Measurements from ENCODE around the gene HELZ.

HELZ gene

DNA sequence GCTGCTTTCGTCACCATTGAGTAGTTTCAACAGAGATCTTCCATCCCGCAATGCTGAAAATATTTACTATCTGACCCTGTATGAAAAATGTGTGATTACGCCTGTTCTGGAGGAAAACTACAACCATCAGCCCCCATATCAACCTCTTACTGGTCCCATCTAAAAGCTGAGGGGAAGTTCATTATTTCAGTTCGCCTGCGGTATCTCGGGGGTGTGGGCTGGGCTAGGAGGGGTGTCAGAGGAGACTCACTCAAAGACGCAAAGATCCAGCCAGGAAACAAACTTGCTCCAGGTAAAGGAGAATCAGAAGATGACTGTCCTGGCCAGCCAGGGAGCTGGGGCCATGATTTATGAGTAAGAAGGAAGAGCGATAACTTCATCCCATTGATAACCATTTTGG, 187.0 kb downstream of the HELZ start:
- in situ Hi-C loops (cut with HindIII; ENCODE audit: low sequenced_read_pairs) = no loop called here

DNA sequence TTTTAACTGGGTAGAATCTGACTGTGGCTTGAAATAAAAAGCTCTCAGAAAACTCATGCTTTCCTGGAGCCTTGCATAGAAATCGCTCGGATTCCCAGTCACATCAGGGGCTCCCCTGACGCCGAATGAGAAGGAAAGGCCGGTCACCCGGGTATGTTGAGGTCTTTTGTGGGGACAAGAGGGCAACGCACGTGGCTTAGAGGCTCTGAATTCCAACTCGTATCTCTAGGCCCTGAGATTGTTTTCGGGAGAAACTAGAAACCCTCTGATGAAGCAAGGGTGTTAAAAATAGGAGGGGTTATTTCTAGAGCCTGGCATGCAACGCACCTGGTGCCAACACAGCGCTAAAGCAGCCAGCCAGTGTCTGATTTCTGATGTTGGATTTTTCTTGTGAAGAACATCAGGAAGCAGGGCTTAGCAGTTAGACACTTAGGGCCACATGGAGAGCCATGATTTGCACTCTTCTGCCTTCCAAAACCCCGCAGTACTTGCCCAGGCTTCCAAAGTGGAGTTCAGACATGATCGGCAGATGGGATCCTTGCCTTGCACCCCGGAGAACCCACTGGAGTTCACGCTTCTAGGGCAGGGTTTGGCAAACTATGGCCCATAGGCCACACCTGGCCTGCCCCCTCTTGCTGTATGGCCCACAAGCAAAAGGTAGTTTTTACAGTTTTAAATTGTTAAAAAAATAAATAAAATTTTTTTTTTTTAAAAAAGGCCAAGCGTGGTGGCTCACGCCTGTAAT, 188.1 kb downstream of the HELZ start:
- in situ Hi-C loops (cut with HindIII; ENCODE audit: low sequenced_read_pairs) = no loop called here

DNA sequence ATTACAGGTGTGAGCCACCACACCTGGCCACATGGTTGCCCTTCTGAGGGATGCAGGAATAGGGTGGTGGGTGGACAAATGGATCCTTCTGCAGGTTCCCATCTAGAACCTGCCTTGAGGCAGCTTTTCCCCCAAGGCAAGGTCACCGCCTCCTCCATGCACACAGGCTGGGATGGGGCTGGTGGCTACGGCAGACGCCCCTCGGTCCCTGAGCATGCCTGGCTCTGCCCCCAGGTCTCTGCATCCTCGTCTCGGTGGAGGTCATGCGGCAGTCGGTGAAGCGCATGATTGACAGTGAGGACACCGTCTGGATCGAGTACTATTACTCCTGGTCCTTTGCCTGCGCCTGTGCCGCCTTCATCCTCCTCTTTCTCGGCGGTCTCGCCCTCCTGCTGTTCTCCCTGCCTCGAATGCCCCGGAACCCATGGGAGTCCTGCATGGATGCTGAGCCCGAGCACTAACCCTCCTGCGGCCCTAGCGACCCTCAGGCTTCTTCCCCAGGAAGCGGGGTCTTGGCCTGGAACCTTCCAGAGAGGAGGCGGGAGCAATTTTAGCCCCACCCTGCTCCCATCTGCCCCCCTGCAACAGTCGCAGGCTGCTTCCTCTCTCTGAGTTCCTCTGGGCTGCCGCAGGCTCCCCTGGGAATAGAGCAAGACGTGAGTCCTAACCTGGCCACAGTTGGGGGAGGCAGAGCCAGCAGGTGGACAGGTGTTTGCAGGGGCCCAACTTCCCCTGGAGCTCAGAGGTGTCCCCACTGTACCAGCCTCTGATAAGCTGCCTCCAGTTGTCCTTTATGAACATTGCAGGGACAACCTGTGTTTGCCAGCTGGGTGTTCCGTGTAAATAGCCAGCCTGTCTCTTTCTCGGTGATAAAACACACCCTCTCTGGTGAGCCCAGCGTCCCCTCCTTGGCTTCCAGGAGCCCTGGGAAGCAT, 188.9 kb downstream of the HELZ start:
- in situ Hi-C loops (cut with HindIII; ENCODE audit: low sequenced_read_pairs) = no loop called here

DNA sequence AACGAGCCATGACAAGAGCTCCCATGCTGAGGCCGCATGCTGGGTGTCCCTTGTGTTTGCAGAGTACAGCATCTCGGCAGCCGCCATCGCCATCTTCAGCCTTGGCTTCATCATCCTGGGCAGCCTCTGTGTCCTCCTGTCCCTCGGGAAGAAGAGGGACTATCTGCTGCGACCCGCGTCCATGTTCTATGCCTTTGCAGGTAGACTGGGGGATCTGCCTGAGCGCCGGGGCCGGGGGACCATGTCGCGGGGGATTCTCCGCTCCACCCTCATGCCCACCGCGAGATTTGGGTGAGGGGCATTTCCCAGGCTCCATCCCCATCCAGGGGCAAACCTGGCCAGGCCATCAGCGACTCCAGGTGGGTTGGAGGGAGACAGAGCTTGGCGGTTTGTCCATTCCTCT, 190.0 kb downstream of the HELZ start:
- in situ Hi-C loops (cut with HindIII; ENCODE audit: low sequenced_read_pairs) = no loop called here

DNA sequence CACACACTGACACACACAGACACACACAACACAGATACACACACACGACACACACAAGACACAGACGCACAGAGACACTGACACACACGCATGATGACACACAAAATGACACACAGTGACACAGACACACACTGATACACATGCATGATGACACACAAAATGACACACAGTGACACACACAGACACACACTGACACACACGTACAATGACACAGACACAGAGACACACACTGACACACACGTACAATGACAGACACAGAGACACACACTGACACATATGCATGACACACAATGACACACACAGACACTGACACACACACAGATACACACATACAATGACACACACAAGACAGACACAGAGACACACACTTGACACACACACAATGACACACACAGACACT, 190.4 kb downstream of the HELZ start:
- in situ Hi-C loops (cut with HindIII; ENCODE audit: low sequenced_read_pairs) = no loop called here

DNA sequence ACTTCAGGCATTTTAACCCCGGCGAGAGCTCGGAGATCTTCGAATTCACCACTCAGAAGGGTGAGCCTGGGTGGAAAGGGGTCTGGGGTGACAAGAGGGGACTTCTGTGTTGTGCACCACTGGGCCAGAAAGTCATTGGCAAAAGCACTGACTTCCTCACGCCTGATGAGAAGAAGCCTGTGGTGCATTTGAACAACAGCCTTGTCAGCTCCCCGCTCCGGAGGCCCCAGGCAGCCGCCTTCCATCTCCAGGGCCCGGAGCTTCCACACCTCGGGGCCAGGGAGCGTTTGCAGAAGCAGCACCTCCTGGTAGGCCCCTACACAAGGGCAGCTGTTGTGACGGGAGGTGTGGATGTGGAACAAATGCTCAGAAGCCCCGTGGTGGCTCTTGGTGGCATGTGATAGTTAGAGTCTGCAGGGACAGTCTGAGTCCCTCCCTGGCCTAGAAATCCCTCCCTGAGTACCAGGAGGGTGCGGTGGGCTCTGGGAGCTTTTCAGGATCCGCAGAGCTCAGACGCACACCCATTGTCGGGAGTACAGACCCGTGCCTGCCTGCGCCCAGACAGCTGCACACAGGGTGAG, 190.9 kb downstream of the HELZ start:
- in situ Hi-C loops (cut with HindIII; ENCODE audit: low sequenced_read_pairs) = no loop called here

DNA sequence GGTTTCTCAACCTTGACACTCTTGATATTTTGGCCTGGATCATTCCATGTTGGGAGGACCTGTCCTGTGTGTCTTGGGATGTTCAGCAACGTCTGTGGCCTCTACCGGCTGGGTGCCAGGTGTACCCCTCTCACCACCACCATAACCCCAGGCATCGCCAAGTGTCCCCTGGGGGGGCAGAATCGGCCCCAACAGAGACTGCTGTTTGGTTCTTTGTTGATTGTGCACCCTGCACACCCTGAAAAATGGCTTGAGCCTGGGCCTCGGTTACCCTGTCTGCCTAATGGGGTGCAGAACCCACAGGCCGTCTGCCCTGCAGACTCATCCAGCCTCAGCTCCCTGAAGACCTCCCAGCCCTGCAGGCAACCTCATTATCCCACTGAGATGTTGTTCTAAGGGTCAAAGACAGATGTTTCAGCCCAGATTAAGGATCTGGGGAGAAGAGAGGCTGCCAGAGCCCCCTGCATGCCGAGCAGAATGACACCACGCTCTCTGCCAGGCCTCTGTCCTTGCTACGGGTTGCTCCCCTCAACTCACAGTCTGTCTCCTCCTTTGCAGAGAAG, 191.5 kb downstream of the HELZ start:
- in situ Hi-C loops (cut with HindIII; ENCODE audit: low sequenced_read_pairs) = no loop called here

DNA sequence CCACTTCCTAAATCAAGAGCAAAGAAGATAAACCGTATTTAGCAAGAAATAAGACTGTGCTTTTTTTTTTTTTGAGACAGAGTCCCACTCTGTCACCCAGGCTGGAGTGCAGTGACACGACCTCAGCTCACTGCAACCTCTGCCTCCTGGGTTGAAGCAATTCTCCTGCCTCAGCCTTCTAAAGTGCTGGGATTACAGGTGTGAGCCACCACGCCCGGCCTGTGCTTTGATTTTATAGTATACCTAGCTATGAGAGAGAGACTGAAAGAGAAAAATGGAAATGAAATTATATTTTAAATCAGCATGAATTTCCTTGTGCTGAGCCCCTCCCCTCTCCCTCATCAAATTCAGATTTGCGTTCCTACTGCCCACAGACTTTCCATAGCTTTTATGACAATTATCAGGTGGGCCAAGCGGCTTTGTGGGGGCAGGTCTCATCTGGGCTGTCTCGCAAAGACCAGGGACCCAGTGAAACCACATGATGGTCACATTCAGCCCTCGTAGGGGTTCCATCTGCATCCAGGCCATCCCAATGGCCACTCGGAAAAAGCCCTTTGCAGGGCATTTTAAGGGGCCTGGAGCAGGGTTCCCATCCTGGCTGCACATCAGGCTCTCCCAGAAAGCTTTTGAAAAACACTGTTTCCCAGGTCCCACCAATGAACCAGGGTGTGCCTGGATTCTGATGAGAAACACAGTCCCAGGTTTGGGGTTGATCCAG, 192.1 kb downstream of the HELZ start:
- in situ Hi-C loops (cut with HindIII; ENCODE audit: low sequenced_read_pairs) = no loop called here

DNA sequence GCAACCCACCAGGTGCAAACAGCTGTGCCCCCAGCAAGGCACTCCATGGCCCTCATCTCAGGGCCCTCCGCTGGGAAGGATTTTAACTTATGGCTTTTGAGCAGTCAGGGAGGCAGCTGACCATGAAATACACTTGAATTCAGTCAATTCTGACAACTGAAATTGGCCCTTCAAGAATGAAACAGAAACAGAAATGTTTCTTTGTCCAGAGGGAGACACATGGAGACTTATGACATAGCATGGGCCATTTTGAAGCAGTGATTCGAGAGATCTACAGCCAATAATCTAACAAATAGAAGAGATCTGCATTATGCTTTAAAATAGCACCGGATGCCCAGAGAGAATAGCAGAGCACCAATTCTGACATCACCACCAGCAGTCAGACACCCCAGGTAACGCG, 193.2 kb downstream of the HELZ start:
- in situ Hi-C loops (cut with HindIII; ENCODE audit: low sequenced_read_pairs) = no loop called here

DNA sequence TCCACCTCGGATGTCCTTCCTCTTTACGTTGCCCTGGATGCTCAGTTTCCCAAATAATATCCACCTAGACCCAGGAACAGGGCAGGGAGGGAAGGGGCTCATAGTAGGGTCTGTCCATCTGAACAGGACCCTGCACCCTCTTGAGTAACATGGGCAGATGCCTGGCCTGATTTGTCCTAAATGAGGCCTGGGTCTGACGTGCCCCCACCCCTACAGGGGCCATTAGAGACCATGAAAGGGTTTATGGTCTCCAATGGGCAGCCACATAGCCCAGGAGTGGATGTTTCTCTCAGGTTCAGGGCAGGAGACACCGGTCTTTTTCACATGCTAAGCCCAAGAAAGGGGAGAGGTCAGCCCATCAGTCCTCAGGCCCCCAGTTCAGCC, 193.8 kb downstream of the HELZ start:
- in situ Hi-C loops (cut with HindIII; ENCODE audit: low sequenced_read_pairs) = no loop called here

DNA sequence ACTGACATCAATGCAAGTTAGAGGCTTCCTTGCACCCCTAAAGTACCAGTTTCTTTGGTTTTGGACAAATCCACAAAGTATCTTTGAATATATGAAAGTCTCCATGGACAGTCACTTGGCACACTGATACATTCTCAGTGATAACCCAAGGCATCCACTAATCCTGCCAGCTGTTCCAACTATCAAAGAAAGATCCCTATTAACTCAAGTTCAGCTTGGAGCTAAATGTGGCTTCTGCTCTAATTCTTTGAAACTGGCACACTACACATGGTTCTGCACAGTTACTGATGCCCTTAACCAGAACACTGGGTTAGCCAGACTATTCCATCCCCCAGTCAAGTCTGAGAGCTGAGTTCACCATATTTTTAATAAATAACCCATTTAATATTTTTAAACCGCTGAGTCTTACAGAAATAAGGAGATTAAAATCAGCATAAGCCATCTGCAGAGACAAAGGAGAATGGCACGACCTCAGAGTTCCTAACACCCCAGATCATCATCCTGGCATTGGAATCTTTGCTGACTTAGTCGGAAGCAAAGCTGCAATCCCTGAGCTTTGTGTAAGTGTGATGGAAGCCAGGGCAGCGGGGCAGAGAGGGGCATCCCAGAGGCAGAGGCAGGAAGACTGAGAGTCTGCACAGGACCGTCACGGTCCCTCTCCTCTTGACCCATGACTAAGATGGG, 194.4 kb downstream of the HELZ start:
- in situ Hi-C loops (cut with HindIII; ENCODE audit: low sequenced_read_pairs) = no loop called here

DNA sequence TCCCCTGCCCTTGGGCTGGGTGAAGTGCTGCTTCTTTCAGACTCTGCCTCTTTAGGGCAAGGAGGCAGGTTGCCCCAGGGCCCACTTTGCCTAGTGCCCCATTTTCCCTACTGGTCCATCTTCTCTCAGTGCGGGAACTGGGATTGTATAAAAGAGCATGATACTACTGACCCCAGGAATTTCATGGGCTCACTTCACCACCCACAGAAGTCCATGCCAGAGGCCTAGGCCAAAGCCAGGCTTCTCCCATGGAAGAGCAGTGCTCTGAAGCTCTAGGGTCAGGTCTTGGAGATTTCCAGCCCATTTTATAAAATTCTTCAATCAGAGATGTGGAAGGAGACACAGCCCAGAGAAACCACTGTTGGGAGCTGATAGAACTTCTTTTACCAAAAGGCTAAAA, 194.9 kb downstream of the HELZ start:
- in situ Hi-C loops (cut with HindIII; ENCODE audit: low sequenced_read_pairs) = no loop called here

DNA sequence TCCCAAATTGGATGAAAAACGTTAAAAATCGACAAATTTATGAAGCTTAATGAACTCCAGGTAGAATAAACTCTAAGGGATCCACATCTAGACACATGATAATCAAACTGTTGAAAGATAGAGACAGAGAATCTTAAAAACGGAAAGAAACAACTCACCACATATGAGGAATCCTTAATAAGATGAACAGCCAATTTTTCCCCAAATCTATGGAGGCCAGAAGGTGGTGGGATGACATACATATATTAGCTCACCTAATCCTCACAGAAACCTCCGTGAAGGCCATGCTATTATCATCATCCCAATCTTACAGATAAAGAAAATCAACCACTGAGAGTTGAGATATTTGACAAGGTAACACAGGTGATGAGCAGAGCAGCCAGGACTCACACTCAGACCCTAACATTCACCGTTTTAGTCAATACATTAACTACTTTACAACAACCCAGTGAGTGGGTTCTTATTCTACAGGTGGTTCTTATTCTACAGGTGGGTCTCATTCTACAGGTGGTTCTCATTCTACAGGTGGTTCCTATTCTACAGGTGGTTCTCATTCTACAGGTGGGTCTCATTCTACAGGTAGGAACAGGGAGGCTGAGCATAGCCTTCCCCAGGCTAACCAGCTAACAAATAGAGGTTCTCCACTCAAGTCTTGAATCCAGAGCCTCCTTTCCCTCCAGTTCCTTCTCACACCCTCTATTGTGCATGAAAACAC, 195.8 kb downstream of the HELZ start:
- in situ Hi-C loops (cut with HindIII; ENCODE audit: low sequenced_read_pairs) = no loop called here

DNA sequence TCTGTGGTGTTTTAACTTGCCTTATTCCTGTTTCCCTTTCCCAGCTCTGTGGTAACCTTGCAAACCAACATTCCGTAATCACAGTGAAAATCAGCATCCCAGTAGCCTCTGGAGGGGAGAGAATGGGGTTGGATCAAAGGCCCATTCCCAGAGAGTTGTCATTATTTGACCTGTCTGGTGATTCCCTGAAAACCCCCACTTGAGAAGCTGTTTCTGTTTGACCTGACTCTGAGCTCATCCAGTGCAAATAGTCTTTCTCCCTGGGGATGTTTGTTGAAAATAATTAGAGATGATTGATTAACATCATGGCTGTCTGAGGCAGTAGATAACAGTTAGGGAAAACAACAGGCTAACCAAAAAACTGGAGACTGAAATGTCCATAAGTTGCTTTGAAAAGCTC, 197.6 kb downstream of the HELZ start:
- in situ Hi-C loops (cut with HindIII; ENCODE audit: low sequenced_read_pairs) = no loop called here

DNA sequence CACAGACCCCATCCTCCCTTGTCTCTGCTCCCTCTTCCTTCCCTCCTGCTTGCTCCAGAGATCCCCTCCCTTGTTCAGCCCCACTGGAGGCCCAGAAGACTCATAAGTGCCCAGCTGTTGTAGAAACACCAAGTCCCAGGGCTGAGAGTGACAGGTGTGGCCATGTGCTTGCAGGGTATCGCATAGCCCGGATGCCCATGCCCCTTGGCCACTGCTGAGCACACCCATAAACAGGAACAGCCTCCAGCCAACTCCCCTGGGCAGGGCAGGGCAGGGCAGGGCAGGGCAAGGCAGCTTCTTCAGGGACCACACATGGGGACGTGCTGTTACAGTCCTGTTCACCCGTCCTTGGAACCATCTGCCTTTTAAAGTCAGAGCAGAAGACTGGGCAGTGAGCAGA, 198.6 kb downstream of the HELZ start:
- in situ Hi-C loops (cut with HindIII; ENCODE audit: low sequenced_read_pairs) = no loop called here

DNA sequence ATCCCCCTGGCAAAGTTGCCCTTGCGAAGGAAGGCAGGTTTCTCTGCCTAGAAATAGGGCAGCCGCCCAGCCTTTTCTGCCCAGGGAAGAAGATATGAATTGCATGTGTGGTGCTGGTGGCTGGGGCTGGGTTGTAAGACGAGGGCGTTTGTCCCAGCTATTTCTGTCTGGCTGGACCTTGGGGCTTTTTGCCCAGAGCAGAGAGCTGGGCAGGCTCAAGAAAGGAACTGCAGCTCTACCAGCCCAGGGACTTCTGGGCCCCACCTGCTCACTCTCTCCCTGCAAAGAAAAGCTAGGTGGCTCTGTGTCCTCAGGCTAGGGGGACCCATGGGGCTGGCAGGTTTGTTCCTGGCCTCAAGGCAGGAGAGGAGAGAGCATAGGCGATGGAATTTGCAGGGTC, 200.1 kb downstream of the HELZ start:
- in situ Hi-C loops (cut with HindIII; ENCODE audit: low sequenced_read_pairs) = no loop called here

DNA sequence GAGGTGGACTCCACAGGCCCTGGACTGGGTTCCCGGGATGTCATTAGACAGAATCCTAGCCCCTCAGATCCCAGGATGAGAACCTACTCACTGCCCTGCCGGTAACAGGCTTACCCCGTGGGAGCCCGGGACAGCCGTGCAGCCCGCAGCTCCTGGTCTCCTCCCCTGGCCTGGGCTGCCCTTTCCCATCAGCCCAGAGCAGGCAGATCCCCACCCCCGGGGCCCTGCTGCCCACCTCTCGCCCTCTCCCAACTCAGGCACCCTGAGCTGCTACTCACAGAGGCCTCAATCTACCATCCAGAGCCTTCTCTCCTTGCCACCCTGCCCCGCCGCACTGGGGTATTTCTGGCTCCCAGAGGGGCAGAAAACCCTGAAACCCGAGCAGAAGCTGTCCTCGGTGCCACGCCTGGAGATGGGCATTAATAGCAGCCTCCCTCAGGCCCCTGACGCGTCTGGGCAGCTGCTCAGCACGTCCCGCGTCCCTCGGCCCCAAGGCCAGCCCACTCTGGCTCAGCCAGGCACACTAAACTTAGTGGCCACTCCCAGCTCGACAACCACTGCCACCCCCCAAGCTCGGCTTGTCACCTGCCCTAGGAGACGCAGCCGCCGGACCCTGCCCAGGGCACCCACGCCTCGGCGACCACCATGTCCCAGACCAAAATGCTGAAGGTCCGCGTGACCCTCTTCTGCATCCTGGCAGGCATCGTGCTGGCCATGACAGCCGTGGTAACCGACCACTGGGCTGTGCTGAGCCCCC, 200.8 kb downstream of the HELZ start, which contains the start of gene CACNG1:
Gene CACNG1 (plus strand): TSS at position 539 of the 757 bp plus-strand sequence. CDS start 107 bp downstream, at position 646.
- in situ Hi-C loops (cut with HindIII; ENCODE audit: low sequenced_read_pairs) = no loop called here

DNA sequence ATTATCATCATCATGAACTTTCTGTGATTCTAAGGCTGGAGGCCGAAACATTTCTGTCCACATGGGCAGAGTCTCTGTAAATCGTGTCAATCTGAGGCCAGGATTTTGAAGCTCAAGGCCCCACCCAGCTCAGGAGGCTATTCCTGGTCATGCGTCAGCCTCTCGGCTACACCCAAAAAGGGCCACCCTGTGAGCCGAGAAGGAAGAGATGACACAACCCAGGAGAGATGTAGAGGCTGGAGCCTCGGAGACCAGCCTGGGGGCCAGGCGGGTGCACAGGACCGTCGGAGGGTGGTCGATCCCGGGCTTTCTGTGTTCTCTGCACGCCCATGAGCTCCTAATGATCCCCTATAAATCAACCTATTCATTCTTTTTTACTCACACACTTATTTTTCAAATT, 201.7 kb downstream of the HELZ start:
- in situ Hi-C loops (cut with HindIII; ENCODE audit: low sequenced_read_pairs) = no loop called here

All from endothelial cell of hepatic sinusoid (primary cell).